Esophagus muscularis mucosa (tissue), 4 donors: ENCODE results near the gene SGTB.

Experiments
- CTCF ChIP-seq, 3 experiments: fragments of 200-600 bp in 2 of 3; fragments of 450-650 bp in 1 of 3; sonication (generic) in 2 of 3; IDR thresholded peaks; one replicate each; pipeline ENCODE4 v1.5.1; 2017 to 2019; ENCODE audit warnings: antibody characterized with exemption in 3 of 3, mild to moderate bottlenecking in 2 of 3, moderate library complexity in 1 of 3
- EP300 ChIP-seq: sonication (generic); formaldehyde crosslinking; IDR thresholded peaks from one replicate; pipeline ENCODE4 v1.6.1; 2017; ENCODE audit warnings: antibody characterized with exemption
- POLR2AphosphoS5 ChIP-seq, 2 donors: sonication (generic); formaldehyde crosslinking; IDR thresholded peaks; one replicate each; pipeline ENCODE4 v1.6.1; 2017; ENCODE audit warnings: antibody characterized with exemption in 2 of 2

GRCh38 chr5:65630981-65631380 is 90.9 kb downstream of the SGTB start:
- TF ChIP-seq CTCF (IDR thresholded peaks at IDR 0.05) (no peak), POLR2AphosphoS5 (IDR thresholded peaks at IDR 0.05) (no peak), EP300 (no peak)
